Inferior parietal cortex (tissue), 1 donor: ENCODE data around the gene TRIM7.
"Not testable (repeated sequence)": the region's sequence is repeated elsewhere in the genome, so short reads cannot be mapped to it uniquely, and the experiment has no call there.

Experiments used
- DNase-seq: peaks from one replicate; pipeline ENCODE4 v3.0.0-alpha.2; 2016; ENCODE audit errors: extremely low spot score

Gene TRIM7

DNA sequence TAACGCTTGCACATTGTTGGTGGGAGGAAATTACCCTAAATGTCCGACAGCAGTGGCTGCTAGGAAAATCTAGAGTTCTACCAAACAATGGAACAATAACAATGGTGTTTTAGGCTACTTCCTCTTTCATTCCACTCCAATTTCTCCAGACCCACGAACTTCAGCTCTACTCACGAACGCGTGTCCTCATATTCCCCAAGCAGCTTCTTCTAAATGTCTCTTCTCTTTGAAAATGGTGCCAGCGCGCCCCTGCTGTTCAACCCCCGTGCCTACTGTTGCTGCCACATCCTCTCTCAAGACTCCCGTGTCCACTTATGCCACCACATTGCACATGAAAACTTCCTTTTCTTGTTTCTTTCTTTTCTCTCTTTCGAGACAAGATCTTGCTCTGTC lies 32.0 kb downstream of the TRIM7 start:
- no peak for DNase-seq

DNA sequence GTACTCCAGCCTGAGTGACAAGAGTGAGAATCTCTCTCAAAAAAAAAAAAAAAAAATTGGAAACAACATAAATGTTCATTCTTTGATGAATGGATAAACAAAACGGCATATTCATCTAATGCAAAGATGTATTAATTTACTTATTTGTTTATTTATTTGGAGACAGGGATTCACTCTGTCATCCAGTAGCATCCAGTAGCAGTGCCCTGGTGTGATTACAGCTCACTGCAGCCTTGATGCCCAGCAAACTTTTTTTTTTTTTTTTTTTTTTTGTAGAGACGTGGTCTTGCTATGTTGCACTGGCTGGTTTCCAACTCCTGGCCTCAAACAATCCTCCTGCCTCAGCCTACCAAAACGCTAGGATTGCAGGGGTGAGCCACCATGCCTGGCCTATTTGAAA lies 33.2 kb downstream of the TRIM7 start:
- no peak for DNase-seq

DNA sequence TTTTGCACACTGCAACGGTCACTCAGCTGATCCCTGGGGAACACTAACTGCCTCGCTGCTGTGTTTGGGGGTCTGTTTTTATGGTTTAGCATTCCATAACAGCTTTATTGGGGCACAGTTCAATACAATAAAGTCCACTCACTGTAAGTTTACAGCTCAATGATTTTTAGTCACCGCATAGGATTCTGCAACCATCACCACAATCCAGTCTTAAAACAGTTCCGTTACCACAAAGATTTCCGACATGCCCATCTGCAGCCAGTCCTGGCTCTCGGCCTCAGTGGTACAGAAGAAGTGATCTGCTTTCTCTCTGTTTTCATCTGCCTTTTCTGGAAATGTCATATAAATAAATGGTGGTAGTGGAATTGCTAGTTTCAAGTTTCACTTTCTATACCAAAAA lies 34.0 kb downstream of the TRIM7 start:
- DNase-seq, result no peak

DNA sequence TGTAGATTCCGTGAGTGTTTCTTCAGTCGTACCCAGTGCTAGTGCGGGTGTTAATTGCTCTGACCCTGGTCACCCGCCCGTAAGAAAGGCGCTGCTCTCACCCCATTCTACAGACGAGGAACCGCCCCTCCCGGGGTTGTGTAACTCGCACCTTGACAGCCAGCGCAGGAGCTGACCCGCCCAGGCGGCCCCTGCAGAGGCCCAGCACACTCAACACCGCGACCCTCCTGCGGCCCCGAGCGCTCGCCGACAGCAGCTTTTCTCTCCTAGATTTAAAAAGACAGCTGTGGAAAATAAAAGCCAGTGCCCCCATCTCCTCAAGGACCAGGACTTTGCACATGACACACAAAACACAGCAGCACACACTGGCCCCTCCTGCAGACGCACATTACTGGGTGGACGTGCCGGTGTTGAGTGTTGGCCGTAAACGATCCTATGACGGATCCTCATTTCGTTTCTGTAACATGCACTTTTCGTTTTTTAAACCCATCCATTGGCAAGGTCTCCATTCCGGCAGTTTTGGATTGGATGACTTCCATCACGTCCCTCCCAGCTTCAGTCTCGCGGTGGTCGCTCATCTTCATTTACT lies 34.7 kb downstream of the TRIM7 start:
- no peak for DNase-seq

DNA sequence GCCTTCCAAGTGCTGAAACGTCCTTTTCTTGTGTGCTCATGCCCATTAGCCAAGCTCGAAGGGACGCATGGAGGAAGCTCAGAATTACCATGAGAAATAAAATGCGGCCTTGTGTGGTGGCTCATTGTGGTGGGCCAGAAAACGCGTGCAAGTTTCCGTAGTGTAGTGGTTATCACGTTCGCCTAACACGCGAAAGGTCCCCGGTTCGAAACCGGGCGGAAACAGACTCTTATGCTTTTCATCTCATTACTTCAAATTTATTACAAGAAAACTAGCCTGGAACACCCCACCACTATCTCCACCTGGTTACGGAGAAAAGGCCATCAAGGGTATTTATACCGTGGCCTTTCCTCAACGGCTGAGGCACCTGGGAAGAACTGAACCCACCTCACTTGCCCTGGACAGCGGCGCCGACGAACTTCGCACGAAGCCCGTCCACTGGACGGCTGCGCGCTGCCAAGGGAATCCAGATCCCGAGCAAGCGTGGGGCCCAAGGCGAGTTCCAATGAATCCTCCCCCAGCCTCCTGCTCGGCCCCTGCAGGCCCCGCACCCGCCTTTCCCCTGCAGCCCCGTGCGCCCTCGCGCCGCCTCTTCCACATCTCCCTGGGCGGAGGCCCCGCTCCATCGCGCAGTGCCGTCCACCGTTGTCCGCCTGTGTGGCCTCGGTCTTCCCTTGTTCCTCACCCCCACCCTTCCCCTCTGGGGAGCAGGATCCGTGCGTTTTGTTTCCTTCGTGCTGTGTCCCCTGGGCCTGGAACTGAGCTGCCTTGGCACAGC lies 35.3 kb downstream of the TRIM7 start:
- DNase-seq, result not testable (repeated sequence)

DNA sequence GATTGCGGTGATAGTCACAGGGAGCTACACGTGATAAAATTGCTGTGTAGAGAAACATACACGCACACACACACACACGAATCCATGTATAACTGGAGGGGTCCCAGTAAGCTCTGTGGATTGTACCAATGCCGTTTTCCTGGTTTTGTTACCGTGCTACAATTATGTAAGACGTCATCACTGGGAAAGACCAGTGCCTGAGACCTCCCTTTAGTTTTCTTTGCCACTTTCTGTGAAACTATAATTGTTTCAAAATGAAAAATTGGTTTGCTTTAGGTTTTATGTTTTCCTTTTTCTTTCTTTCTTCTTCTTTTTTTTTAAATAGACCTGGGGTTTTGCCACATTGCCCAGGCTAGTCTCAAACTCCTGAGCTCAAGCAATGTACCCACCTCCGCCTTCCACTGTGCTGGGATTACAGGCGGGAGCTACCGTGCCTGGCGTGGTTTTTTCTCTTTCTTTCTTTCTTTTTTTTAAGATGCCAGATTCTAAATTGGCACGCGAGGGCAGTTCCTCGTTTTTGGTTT lies 36.3 kb downstream of the TRIM7 start:
- no peak for DNase-seq

DNA sequence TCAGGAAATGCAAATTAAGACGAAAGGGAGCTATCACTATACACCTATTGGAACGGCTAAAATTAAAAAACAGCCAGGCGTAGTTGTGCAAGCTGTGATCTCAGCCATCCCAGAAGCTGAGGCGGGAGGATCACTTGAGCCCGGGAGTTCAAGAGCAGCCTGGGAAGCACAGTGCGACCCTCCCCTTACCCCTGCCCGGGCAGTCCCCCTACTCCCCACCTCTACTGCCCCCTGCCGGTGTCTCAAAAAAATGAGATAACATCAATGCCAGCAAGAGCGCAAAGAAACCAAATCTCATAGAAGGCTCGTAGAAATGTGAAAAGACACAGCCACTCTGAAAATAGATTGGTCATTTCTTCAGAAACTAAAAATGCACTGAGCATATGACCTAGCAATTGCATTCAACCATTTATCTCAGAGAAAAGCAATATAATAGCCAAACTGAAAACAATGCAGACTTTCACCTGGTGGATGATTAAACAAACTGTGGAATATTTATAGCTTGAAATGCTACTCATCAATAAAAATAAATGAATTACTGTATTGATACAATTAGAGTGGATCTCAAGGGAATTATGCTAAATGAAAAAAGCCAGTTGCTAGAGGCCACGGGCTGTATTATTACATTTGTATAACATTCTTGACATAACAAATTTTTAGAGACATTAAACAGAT lies 37.0 kb downstream of the TRIM7 start:
- no peak for DNase-seq

DNA sequence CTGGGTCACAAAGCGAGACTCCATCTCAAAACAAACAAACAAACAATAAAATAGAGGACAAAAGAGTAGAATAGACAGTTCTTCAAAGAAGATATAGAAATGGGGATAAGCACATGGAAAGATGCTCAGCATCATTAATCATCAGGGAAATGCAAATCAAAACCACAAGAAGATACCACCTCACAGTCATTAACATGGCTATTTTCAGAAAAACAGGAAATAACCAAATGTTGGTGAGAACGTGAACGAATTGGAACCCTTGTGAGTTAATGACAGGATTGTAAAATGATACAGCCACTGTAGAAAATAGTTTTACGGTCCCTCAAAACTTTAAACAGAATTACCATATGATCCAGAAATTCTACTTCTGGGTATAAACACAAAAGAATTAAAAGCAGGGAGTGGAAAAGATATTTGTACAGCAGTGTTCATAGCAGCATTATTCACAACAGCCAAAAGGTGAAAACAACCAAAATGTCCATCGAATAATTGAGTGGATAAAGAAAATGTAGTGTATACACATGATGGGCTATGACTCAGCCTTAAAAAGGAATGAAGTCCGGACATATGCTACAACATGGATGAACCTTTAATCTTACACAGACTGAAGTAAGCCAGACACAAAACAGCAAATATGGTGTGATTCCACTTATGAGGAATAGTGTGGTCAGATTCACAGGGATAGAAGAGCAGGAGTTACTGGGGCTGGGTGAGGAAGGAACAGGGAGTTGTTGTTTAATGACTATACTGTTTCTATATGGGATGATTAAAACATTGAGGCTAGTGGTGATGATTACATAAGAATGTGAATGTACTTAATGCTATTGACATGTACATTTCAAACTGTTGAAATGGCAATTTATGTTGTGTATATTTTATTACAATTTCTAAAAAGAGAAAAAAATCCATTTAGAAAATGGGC lies 37.9 kb downstream of the TRIM7 start:
- no peak for DNase-seq

DNA sequence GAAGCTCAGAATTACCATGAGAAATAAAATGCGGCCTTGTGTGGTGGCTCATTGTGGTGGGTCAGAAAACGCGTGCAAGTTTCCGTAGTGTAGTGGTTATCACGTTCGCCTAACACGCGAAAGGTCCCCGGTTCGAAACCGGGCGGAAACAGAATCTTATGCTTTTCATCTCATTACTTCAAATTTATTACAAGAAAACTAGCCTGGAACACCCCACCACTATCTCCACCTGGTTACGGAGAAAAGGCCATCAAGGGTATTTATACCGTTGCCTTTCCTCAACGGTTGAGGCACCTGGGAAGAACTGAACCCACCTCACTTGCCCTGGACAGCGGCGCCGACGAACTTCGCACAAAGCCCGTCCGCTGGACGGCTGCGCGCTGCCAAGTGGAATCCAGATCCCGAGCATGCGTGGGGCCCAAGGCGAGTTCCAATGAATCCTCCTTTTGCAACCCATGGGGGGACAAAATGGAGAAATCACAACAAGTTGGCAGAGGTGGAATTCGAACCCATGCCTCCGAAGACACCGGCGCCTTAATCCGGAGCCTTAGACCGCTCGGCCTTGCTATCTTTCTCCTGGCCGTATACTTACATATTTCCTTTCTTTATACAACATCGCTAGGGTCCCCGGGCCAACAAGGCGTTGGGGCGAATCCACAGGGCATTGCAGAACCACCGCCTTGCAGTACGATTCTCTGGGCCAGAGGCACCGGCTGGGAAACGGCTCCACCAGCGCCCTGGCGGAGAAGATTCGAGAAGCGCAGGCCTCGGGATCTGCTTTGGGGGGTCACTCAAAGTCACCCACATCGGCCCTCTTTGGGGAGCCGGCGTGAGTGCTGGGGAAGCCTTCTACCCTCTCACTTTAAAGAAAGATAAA lies 40.7 kb downstream of the TRIM7 start:
- DNase-seq, result no peak

DNA sequence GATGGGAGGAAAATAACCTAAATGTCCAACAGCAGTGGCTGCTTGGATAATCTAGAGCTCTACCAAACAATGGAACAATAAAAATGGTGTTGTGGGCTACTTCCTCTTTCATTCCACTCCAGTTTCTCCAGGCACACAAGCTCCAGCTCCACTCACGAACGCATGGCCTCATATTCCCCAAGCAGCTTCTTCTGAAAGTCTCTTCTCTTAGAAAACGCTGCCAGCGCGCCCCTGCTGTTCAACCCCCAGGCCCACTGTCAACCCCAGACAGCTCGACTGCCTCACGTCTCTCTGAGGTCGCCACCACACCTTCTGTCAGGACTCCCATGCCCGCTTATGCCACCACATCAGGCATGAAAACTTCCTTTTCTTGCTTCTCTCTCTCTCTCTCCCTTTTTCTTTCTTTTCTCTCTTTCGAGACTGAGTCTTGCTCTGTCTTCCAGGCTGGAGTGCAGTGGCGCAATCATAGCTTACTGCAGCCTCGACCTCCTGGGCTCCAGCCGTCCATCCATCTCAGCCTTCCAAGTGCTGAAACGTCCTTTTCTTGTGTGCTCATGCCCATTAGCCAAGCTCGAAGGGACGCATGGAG lies 41.4 kb downstream of the TRIM7 start:
- no peak for DNase-seq

DNA sequence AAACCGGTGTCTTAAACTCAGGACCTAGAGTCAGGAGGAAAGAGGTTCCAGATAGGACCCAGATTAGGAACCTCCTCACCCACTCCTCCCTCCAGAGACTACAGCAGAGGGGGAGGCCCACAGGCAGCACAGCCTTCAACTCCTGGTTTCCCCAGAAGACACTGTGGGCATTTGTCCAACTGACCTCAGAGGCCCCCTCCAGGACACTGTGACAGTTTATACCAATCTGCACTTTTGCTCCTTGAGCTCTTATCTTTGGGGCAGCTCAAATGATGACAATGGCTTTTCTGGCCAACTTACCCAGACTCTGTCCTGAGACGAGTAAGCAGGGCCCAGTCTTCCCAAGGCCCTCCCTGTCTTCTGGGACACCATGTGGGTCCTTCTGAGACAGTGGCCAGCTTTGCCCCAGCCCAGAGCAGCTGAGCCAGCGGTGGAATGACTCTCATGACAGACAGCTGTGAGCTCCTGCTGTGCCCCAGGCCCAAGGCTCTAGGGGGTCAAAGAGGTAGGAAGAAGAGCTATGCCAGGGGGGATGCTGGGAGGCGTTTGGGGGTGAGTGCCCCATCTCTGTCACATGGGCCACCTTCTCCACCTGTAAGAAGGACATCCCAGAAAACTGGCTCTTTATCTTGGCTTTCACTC lies 43.3 kb downstream of the TRIM7 start:
- no peak for DNase-seq

DNA sequence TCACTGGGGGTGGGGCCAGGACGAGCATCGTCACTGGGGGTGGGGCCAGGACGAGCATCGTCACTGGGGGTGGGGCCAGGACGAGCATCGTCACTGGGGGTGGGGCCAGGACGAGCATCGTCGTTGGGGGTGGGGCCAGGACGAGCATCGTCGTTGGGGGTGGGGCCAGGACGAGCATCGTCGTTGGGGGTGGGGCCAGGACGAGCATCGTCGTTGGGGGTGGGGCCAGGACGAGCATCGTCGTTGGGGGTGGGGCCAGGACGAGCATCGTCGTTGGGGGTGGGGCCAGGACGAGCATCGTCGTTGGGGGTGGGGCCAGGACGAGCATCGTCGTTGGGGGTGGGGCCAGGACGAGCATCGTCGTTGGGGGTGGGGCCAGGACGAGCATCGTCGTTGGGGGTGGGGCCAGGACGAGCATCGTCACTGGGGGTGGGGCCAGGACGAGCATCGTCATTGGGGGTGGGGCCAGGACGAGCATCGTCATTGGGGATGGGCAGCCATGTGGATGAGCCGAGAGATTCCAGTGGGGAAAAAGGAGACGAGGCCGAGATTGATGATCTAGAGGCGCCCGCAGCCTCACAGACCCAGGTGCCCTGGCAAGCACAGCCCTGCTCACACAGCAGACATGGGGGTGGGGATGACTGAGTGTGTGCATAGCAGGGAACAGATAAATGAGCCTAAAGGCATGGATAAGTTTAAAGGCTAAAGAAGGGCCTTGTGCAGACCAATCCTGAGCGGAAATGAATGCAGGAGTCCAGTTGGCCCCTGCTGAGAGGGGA lies 44.1 kb downstream of the TRIM7 start:
- DNase-seq, result peak; percentile 63

DNA sequence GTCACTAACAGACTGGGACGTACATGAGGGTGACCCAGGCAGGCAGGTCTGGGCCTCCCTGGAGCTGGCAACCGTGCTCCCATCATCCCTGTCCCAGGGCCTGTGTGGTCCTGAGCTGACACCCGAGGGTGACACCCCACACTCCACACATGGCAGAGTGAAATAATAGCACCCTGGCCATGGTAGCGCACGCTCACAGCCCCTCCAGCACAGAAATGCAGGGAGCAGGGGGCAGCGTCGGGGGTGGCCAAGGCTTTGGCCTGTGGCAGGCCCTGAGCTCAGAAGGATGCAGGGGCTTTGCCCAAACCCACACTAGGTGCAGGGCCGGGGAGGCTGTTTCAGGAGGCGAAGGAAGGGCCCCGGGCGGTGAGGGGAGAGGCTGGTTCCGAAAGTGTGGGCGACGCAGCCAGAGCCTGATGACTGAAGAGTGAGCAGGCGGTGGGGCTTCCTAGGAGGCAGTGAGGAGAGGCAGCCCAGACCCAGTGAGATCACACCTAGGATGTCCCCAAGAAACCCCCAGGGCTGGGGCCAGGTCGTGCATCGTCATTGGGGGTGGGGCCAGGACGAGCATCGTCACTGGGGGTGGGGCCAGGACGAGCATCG lies 44.7 kb downstream of the TRIM7 start:
- DNase-seq, result peak; percentile 51

DNA sequence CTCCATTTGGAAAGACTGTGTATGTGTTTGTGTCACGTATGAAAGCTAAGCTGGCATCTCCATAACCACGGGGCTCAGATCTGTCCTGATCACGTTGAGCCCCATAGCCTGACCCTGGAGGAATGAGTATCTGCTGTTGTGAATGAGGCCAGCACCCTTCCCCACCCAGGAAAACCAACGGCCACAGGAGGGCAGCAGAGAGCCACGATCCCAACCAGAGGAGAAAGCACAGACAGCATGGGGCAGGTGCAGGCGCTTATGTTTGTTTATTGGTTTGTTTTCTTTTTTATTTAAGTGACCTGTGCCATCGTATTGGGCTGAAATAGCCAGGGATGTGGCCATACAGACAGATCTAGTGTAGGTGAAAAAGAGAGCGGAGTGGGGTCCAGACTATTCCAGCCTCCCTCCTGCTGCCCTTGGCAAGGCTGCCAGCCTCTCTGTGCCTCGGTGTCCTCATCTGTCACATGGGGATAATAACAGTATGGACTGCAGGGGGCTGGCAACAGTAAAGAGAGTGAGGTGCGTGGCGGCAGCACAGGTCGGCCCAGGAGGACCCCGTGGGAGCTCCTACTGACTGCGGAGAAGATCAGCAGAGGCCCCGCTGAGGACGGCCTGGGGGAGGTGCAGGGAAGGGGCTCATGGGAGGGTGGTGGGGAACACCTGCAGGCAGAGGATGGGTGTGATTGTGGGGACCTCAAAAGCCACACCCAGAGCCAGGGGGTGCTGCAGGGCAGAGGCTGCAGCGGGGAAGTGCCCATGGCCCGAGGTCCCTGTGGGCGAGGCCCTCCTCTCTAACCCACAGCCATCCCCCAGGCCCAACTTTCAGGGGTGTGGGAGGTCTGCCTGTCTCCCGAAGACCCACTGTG lies 45.5 kb downstream of the TRIM7 start:
- peak; percentile 93 for DNase-seq

DNA sequence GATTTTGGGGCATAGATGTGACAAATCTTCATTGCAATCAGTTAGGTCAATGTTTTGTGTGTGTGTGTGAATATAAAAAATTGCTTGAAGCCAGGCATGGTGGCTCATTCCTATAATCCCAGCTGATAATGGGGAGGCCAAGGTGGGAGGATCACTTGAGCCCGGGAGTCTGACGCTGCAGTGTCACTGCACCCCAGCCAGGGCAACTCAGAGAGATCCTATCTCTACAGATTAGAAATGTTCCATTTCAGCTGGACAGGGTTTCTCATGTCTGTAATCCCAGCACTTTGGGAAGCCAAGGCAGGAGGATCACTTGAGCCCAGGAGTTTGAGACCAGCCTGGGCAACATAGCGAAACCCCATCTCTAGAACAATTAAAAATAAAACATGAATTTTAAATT lies 46.1 kb downstream of the TRIM7 start:
- no peak for DNase-seq

DNA sequence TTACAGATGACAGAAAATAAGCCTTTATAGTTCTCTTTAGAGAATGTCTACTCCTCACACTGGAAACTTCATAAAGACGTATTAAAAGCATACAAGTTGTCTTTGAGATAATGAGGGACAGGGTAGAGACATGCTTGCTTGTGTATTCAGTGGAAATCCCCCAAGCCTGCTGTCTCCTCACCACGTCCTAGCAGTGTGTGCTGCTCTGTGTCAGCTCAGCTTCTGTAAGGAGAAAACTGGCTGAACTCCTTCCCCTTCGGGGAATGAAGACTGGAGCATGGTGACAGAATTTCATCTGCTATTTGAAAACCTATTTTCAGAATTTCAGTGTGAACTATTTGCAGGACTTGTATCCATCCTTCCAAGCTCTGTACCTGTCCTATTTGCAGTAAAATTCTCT lies 48.2 kb downstream of the TRIM7 start:
- no peak for DNase-seq

DNA sequence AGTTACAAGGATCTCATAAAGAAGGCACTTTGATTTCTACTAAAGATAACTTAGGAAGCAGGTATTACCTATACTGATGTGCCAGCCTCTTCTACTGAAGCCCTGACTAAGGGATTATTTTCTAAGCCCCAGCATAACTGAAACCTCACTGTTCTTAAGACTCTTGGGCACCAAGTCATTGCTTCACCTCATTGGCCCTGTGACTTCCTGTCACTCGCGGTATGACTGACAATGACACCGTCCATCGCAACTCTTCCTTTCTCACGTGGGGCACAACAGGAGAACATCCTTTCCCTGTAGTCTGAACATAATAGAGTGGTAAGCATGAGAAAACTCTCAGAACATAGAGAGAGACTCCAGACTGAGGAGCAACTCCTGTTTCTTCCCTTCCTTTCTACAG lies 51.2 kb downstream of the TRIM7 start:
- DNase-seq, result no peak

DNA sequence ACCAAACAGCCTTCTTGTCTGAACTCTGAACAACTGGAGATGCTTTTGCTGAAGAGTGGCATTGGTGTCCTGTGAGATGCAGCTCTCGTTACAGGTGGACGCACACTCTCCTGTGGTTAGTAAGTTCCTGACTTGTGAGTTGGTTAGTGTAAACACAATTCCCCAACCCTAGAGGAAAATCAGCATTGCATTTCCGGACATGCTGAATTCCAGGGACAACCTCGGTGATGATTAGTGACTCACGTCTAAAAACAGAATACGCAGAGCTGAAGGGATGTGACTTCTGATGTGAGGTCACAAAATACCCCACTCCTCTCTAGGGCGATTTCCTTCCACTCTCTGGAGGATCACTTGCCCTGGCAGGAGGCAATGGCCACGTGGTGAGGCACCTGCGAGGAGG lies 52.6 kb downstream of the TRIM7 start:
- no peak for DNase-seq
